Activated naive CD8-positive, alpha-beta T cell (primary cell): ENCODE results near the gene PATJ.
"Not testable (repeated sequence)": the region's sequence is repeated elsewhere in the genome, so short reads cannot be mapped to it uniquely, and the experiment has no call there.

Experiments
- H3K27ac Mint-ChIP-seq: one replicate; pipeline ENCODE4 v1.8.0; 2021; ENCODE audit warnings: mixed read lengths
- H3K27me3 Mint-ChIP-seq: one replicate; pipeline ENCODE4 v1.8.0; 2021; ENCODE audit warnings: mixed read lengths
- H3K36me3 Mint-ChIP-seq: one replicate; pipeline ENCODE4 v1.8.0; 2021; ENCODE audit warnings: mixed read lengths
- H3K4me1 Mint-ChIP-seq: one replicate; pipeline ENCODE4 v1.8.0; 2021; ENCODE audit warnings: low read depth, mixed read lengths
- H3K4me3 Mint-ChIP-seq: one replicate; pipeline ENCODE4 v1.8.0; 2021; ENCODE audit warnings: mild to moderate bottlenecking, mixed read lengths
- H3K9me3 Mint-ChIP-seq: one replicate; pipeline ENCODE4 v1.8.0; 2021; ENCODE audit warnings: low read depth, mixed read lengths

PATJ gene

GRCh38 chr1:61741711-61742619 lies at the start of gene PATJ:
Gene PATJ (plus strand): TSS chr1:61742480. CDS start chr1:61762893, 20,413 bp downstream.
- peaks cover 31% of the 10 kb centered on the region for H3K4me1 Mint-ChIP-seq
- H3K36me3 Mint-ChIP-seq, result no peaks in the 10 kb centered on the region
- H3K4me3 Mint-ChIP-seq, result peak within 1 kb of the TSS; percentile 89
- no peaks in the 10 kb centered on the region for H3K27me3 Mint-ChIP-seq
- no peaks in the 10 kb centered on the region for H3K9me3 Mint-ChIP-seq
- H3K27ac Mint-ChIP-seq, result peak within 1 kb of the TSS; percentile 90

- Mint-ChIP-seq H3K4me1 (peaks cover 1% of the 10 kb centered on the region), H3K4me3 (no peak overlapping the region), H3K27ac (no peak overlapping the region), H3K36me3 (peaks cover 19% of the 10 kb centered on the region), H3K9me3 (no peaks in the 10 kb centered on the region), H3K27me3 (no peaks in the 10 kb centered on the region)
Observed at GRCh38 chr1:61699911-61700851, 42.1 kb upstream of the PATJ start.

DNA sequence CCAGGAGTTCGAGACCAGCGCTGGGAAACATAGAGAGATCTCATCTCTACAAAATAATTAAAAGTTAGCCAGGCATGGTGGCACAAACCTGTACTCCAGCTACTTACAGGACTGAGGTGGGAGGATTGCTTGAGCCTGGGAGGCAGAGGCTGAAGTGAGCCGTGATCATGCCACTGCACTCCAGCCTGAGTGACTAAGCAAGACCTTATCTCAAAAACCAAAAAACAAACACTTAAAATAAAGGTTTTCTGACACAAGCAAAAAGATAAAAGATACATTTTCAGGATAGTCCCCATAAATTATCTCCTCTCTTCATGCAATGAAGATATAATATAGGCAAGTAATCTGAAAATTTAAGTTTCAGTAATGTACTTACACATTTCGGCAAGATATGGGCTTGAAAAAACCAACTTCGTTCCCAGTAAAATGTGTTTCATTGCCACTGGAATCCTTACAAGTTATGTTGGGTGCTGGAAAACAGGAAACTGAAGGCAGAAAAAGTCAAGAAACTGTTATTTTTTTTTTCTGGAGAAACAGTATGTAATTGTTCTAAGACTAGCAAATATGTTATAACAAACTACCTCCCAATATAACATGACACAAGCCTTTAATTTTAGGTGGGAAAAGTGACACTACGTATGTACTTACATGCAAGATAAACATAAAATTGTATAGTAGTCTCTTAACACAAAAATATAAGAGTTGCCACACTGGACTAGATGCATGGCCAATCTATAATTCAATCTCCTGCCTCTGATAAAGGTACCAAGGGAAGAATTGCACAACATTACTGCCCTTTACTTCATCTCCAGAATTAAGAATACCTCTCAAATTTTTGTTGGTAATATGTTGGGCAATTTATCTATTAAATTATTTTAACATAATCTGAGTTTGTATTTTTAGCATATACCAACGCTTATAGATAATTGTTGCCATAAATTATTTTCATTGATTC lies 33.0 kb upstream of the PATJ start:
- H3K27ac Mint-ChIP-seq, result no peak overlapping the region
- no peaks in the 10 kb centered on the region for H3K9me3 Mint-ChIP-seq
- no peak overlapping the region for H3K4me3 Mint-ChIP-seq
- no peaks in the 10 kb centered on the region for H3K27me3 Mint-ChIP-seq
- peaks cover 10% of the 10 kb centered on the region for H3K4me1 Mint-ChIP-seq
- peaks cover 8% of the 10 kb centered on the region for H3K36me3 Mint-ChIP-seq

DNA sequence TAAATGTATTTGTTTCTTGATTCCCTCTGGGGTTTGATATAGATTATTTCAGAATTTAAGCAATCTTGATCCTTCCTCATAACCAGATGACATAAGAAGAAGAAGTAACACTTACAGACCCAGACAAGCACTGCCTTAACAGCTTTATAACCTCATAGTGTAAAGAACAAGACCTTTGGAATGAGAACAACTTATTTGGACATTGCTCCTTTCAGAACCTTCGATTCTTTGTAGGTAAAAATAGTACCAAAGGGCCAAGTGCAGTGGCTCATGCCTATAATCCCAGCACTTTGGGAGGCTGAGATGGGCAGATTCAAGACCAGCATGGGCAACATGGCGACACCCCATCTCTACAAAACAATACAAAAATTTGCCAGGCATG lies 32.4 kb upstream of the PATJ start:
- Mint-ChIP-seq H3K4me3 (no peak overlapping the region), H3K4me1 (peaks cover 12% of the 10 kb centered on the region), H3K27ac (no peak overlapping the region), H3K36me3 (peaks cover 11% of the 10 kb centered on the region), H3K9me3 (no peaks in the 10 kb centered on the region), H3K27me3 (no peaks in the 10 kb centered on the region)

DNA sequence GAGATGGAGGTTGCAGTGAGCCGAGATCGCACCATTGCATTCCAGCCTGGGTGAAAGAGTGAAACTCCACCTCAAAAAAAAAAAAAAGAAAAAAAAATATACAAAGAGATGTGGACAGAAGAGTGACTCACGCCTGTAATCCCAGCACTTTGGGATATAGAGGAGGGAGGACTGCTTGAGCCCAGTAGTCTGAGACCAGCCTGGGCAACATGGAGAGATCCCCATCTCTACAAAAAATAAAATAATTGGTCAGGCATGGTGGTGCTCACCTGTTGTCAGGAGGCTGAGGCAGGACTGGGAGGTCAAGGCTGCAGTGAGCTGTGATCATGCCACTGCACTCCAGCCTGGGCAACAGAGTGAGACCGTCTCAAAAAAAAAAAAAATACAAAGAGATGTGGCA lies 31.0 kb upstream of the PATJ start:
- not testable (repeated sequence) for H3K9me3 Mint-ChIP-seq, H3K27me3 Mint-ChIP-seq, H3K36me3 Mint-ChIP-seq, H3K4me3 Mint-ChIP-seq, H3K27ac Mint-ChIP-seq
- peaks cover 14% of the 10 kb centered on the region for H3K4me1 Mint-ChIP-seq

GRCh38 chr1:61711969-61712368 lies 30.3 kb upstream of the PATJ start:
- H3K27me3 Mint-ChIP-seq, result no peaks in the 10 kb centered on the region
- peaks cover 9% of the 10 kb centered on the region for H3K36me3 Mint-ChIP-seq
- peaks cover 16% of the 10 kb centered on the region for H3K4me1 Mint-ChIP-seq
- no peaks in the 10 kb centered on the region for H3K9me3 Mint-ChIP-seq
- H3K27ac Mint-ChIP-seq, result no peak overlapping the region
- no peak overlapping the region for H3K4me3 Mint-ChIP-seq

- not testable (repeated sequence) for H3K36me3 Mint-ChIP-seq, H3K4me3 Mint-ChIP-seq, H3K27ac Mint-ChIP-seq
Observed at GRCh38 chr1:61718996-61719663, 23.1 kb upstream of the PATJ start.

DNA sequence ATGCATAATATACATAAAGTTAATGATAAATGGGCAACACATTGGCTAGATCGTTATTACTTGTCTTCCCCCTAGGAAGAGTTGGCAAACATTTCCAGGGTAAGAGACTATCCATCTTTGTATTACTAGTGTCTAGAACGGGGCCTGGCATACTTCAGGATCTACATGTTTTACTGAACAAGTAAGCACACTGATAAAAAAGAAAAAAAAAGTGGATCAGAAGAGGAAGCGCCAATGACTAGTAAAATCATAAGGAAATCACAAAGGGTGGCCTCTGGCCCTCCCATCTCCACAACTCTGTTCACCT lies 17.8 kb upstream of the PATJ start:
- peaks cover 29% of the 10 kb centered on the region for H3K4me1 Mint-ChIP-seq
- no peaks in the 10 kb centered on the region for H3K27me3 Mint-ChIP-seq
- H3K4me3 Mint-ChIP-seq, result peak overlapping the region; percentile 99
- no peaks in the 10 kb centered on the region for H3K9me3 Mint-ChIP-seq
- H3K27ac Mint-ChIP-seq, result peak overlapping the region; percentile 98
- H3K36me3 Mint-ChIP-seq, result no peaks in the 10 kb centered on the region

More at GRCh38 chr1:61718996-61719663, 23.1 kb upstream of the PATJ start:
- H3K9me3 Mint-ChIP-seq, H3K27me3 Mint-ChIP-seq: not testable (repeated sequence)
- peaks cover 36% of the 10 kb centered on the region for H3K4me1 Mint-ChIP-seq

DNA sequence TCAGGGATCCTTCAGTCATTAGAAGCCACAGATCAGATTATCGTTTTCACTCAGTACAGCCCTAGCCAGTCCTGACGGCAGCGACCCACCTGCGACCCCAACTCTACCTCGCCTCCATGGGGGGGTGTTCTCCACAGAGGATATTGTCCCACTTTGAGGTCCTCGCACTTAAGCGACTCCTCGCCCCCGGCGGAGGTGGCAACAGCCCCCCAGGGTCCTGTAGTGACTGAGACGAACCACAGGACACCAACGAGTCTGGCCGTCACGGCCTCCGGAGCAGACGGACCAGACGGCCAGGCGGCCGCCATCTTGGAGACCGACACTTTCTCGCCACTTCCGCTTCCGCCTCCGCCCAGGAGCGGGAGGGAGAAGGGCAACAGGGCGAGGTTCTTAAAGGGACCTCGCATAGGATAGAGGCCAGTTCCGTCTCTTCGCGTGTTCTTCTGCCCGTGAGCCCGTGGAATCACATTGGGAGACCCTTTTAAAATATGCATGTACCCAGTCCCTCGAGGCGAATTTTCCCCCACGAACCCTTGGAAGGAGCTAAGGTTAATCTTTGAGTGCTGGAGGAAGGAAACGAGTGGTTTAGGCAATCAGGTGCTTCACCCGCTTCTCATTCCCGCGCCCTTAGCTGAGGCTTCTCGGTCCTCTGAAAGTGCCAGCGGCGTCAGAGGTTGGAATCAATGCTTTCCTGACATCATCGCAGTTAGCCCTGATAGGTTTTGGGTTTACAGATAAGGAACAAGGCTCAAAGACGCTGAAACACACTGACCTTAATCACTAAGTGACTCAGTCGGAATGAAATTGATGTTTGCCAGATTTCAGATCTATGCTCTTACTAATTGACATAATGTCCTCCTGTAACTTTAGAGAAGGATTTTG lies 17.2 kb upstream of the PATJ start, which contains the start of gene TM2D1:
Gene TM2D1 (minus strand): TSS at position 329 of the 882 bp plus-strand sequence. CDS start 21 bp downstream, at position 308.
- Mint-ChIP-seq H3K4me1 (peaks cover 29% of the 10 kb centered on the region), H3K9me3 (no peaks in the 10 kb centered on the region), H3K36me3 (no peaks in the 10 kb centered on the region), H3K4me3 (peak within 1 kb of the TSS; percentile 99), H3K27me3 (no peaks in the 10 kb centered on the region), H3K27ac (peak within 1 kb of the TSS; percentile 98)

DNA sequence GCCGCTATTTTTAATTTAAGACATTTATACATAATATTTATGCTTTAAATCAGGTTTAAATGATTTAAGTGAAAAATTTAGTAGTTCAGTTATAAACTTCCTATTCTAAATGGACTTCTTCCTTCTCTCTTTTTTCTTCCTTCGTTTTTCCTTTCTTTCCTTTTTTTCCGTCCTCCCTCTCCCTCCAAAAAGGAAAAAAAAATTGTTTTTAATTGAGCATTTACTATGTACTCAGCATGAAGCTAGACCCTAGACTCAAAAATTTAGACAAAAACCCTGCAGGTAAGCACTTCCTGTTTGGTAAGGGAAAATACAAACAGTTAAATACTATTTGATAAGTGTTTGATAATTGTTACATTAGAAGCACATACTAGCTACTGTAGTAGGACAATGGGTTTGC lies 14.7 kb upstream of the PATJ start:
- Mint-ChIP-seq H3K9me3 (no peaks in the 10 kb centered on the region), H3K36me3 (no peaks in the 10 kb centered on the region), H3K4me3 (peak overlapping the region; percentile 47), H3K27ac (peak overlapping the region; percentile 66), H3K4me1 (peaks cover 22% of the 10 kb centered on the region), H3K27me3 (no peaks in the 10 kb centered on the region)

GRCh38 chr1:61730679-61731078 lies 11.6 kb upstream of the PATJ start:
- not testable (repeated sequence) for H3K27me3 Mint-ChIP-seq, H3K4me1 Mint-ChIP-seq, H3K4me3 Mint-ChIP-seq, H3K36me3 Mint-ChIP-seq, H3K9me3 Mint-ChIP-seq, H3K27ac Mint-ChIP-seq

DNA sequence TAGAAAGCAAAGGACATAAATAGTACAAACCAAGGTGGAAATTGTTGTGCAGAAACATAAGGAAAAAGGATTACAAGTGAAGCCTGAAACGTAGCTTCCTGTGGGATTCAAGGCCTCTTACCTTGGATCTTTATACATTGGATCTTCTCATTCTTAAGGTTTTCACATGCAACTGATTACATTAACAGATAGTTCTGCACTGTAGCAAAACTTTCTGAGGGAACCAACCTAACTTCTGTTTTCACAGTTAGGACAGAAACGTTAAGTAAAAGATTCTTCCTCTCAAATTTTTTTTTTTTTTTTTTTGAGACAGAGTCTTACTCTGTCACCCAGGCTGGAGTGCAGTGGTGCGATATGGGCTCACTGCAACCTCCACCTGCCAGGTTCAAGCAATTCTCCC lies 9.6 kb upstream of the PATJ start:
- H3K27me3 Mint-ChIP-seq, result no peaks in the 10 kb centered on the region
- no peak overlapping the region for H3K27ac Mint-ChIP-seq
- H3K9me3 Mint-ChIP-seq, result no peaks in the 10 kb centered on the region
- H3K4me3 Mint-ChIP-seq, result no peak overlapping the region
- H3K36me3 Mint-ChIP-seq, result no peaks in the 10 kb centered on the region
- peaks cover 9% of the 10 kb centered on the region for H3K4me1 Mint-ChIP-seq
